ENCODE measurements around the gene PAX5.

Gene PAX5

GRCh38 chr9:36928210-36928609 lies 105.9 kb downstream of the PAX5 start:
- no peak for DNase-seq

- no peak for DNase-seq
These were observed 109.2 kb downstream of the PAX5 start for GRCh38 chr9:36924757-36925432.

- peak; percentile 39 to 65 for DNase-seq
These were observed 110.0 kb downstream of the PAX5 start for GRCh38 chr9:36924071-36924470.

- no peak for DNase-seq
These were observed 110.9 kb downstream of the PAX5 start for GRCh38 chr9:36923025-36923625.

- DNase-seq = no peak
These were observed 111.5 kb downstream of the PAX5 start for GRCh38 chr9:36922548-36922947.

GRCh38 chr9:36914212-36914577 lies 119.9 kb downstream of the PAX5 start:
- no peak for DNase-seq

- DNase-seq = no peak
These were observed 120.5 kb downstream of the PAX5 start for GRCh38 chr9:36913393-36914211.

GRCh38 chr9:36912620-36913019 lies 121.4 kb downstream of the PAX5 start:
- DNase-seq = no peak

GRCh38 chr9:36911601-36912412 lies 122.3 kb downstream of the PAX5 start:
- DNase-seq = peak; percentile 14 to 43

- no peak for DNase-seq
These were observed 123.0 kb downstream of the PAX5 start for GRCh38 chr9:36911037-36911436.

- DNase-seq = no peak
These were observed 127.6 kb downstream of the PAX5 start for GRCh38 chr9:36906492-36906891.

- DNase-seq = peak in 1 of 2 experiments; percentile 3
These were observed 128.7 kb downstream of the PAX5 start for GRCh38 chr9:36905101-36906066.

GRCh38 chr9:36903541-36904435 lies 130.3 kb downstream of the PAX5 start:
- peak in 1 of 2 experiments; percentile 12 for DNase-seq

GRCh38 chr9:36902861-36903524 lies 131.1 kb downstream of the PAX5 start:
- DNase-seq = no peak

GRCh38 chr9:36902080-36902716 lies 131.9 kb downstream of the PAX5 start:
- DNase-seq = no peak

GRCh38 chr9:36901528-36901927 lies 132.5 kb downstream of the PAX5 start:
- DNase-seq = no peak

- DNase-seq = no peak
These were observed 133.2 kb downstream of the PAX5 start for GRCh38 chr9:36900856-36901220.

- DNase-seq = no peak
These were observed 133.8 kb downstream of the PAX5 start for GRCh38 chr9:36900136-36900855.

GRCh38 chr9:36899406-36899805 lies 134.7 kb downstream of the PAX5 start:
- no peak for DNase-seq
